ENCODE data around the gene DMAP1. TPM values are rescaled to one million over a fixed set of nuclear protein-coding genes. Genes with fewer than 3 reads are reported as not detected.

DMAP1 gene
- polyA plus RNA-seq, 1 donor (not counting 4 experiments of a cell fraction or from before 2014, with no cell fraction given) = 27.2 TPM

DNA sequence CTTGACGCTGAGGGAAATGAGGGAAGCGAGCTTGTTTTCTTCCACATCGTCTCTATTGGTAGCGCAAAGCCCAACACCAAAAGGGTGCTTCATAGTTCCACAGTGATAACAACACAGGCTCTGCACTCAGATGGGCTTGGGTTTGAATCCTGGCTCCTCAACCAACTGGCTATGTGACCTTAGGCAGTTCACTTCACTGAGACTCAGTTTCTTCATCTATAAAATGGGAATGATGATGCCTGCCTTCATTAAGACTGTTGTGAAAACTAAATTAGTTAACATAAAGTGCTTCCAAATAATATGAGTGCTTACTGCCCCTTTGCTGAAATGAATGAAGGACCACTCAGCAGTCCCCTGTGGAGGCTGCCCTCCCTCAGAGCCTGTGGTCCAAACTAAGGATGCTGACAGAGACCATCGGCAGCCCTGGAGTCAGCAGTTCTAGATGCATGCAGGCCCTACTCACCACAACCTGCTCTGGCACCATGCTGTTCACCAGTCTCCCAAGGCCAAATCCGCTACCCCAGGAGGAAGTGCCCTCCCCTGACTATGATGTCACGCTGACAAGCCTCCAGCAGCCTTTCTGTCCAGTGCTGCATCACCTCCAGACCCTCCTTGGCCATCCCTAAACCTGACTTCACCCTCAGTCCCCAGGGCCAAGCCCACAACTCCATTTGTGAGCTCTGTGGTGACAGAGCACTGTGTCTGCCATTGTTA is 30.7 kb downstream of the DMAP1 start:
- Histone ChIP-seq H3K9ac (ENCODE audit: control insufficient read depth, extremely low read depth, insufficient read depth, low read length) (no peak overlapping the region), H4K20me1 (ENCODE audit: control insufficient read depth, extremely low read depth, insufficient read depth, low read length) (no peaks in the 10 kb centered on the region), H3K9me1 (ENCODE audit: control insufficient read depth, extremely low read depth, insufficient read depth, low read length) (no peaks in the 10 kb centered on the region), H3K4me3 (ENCODE audit: control insufficient read depth in 2 of 3, extremely low read depth in 1 of 3, insufficient read depth in 2 of 3, low read depth in 1 of 3, low read length in 3 of 3) (no peak overlapping the region), H3K4me1 (ENCODE audit: control insufficient read depth, extremely low read depth, insufficient read depth, low read length) (peaks cover 21% of the 10 kb centered on the region), H3K9me3 (ENCODE audit: control insufficient read depth, low read depth, low read length) (no peaks in the 10 kb centered on the region), H3K36me3 (ENCODE audit: control insufficient read depth in 2 of 2, extremely low read depth in 1 of 2, insufficient read depth in 2 of 2, low read length in 2 of 2) (peaks cover 3 to 5% of the 10 kb centered on the region in 2 experiments), H3K79me2 (ENCODE audit: control insufficient read depth, insufficient read depth, low read length) (no peaks in the 10 kb centered on the region), H3K27ac (ENCODE audit: control insufficient read depth, insufficient read depth, low read length) (no peak overlapping the region), H3K4me2 (ENCODE audit: control insufficient read depth, extremely low read depth, insufficient read depth, low read depth, low read length) (no peak overlapping the region), H2AFZ (ENCODE audit: control insufficient read depth, low read length) (no peak overlapping the region), H3K27me3 (ENCODE audit: control insufficient read depth, extremely low read depth, insufficient read depth, low read length) (no peaks in the 10 kb centered on the region)
- TF ChIP-seq, protein P1, sequence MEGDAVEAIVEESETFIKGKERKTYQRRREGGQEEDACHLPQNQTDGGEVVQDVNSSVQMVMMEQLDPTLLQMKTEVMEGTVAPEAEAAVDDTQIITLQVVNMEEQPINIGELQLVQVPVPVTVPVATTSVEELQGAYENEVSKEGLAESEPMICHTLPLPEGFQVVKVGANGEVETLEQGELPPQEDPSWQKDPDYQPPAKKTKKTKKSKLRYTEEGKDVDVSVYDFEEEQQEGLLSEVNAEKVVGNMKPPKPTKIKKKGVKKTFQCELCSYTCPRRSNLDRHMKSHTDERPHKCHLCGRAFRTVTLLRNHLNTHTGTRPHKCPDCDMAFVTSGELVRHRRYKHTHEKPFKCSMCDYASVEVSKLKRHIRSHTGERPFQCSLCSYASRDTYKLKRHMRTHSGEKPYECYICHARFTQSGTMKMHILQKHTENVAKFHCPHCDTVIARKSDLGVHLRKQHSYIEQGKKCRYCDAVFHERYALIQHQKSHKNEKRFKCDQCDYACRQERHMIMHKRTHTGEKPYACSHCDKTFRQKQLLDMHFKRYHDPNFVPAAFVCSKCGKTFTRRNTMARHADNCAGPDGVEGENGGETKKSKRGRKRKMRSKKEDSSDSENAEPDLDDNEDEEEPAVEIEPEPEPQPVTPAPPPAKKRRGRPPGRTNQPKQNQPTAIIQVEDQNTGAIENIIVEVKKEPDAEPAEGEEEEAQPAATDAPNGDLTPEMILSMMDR (optimal IDR thresholded peaks at IDR 0.05 in 1 of 3, IDR thresholded peaks at IDR 0.05 in 1 of 3, conservative IDR thresholded peaks at IDR 0.05 in 1 of 3; ENCODE audit: extremely low read depth in 1 of 3, insufficient read depth in 2 of 3, low read length in 3 of 3) = no peak
- TF ChIP-seq EZH2 (IDR thresholded peaks at IDR 0.05; ENCODE audit: low read length) = no peak
- FAIRE-seq (no peak), DNase-seq (ENCODE audit: low read depth, low spot score) (no peak)
- dilution Hi-C loops (cut with MboI; ENCODE audit: extremely low pct_ligation_motif_present, low sequenced_read_pairs) = no loop called here

DNA sequence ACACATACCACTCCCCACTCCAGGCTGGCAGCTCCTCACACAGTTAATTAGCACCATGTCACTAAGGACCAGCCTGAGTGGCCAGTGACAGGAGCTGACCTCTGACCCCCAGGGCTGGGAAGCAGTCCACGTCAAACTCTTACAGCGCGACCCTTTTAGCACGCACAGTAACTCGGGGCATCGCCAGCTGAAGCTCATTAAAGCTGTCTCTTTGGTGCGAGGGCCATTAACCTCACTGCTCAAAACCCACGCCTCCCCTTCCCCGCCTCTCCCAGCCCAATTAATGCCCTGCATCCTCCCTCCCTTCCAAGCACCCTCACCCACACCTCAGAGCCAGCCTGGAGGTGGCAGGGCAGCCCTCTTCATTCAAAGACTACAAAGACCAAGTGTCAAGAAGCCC is 31.7 kb downstream of the DMAP1 start:
- no peaks in the 10 kb centered on the region for H3K79me2 ChIP-seq (ENCODE audit: control insufficient read depth, insufficient read depth, low read length)
- no peak overlapping the region for H3K4me3 ChIP-seq (ENCODE audit: control insufficient read depth in 2 of 3, extremely low read depth in 1 of 3, insufficient read depth in 2 of 3, low read depth in 1 of 3, low read length in 3 of 3)
- DNase-seq (ENCODE audit: low read depth, low spot score) (no peak), FAIRE-seq (no peak)
- H3K27ac ChIP-seq (ENCODE audit: control insufficient read depth, insufficient read depth, low read length) = no peak overlapping the region
- TF ChIP-seq, protein P1 (optimal IDR thresholded peaks at IDR 0.05 in 1 of 3, IDR thresholded peaks at IDR 0.05 in 1 of 3, conservative IDR thresholded peaks at IDR 0.05 in 1 of 3; ENCODE audit: extremely low read depth in 1 of 3, insufficient read depth in 2 of 3, low read length in 3 of 3) = no peak
- TF ChIP-seq EZH2 (IDR thresholded peaks at IDR 0.05; ENCODE audit: low read length) = no peak
- H3K4me2 ChIP-seq (ENCODE audit: control insufficient read depth, extremely low read depth, insufficient read depth, low read depth, low read length) = no peak overlapping the region
- H3K9me3 ChIP-seq (ENCODE audit: control insufficient read depth, low read depth, low read length) = no peaks in the 10 kb centered on the region
- dilution Hi-C loops (cut with MboI; ENCODE audit: extremely low pct_ligation_motif_present, low sequenced_read_pairs) = no loop called here
- no peaks in the 10 kb centered on the region for H3K9me1 ChIP-seq (ENCODE audit: control insufficient read depth, extremely low read depth, insufficient read depth, low read length)
- no peaks in the 10 kb centered on the region for H3K27me3 ChIP-seq (ENCODE audit: control insufficient read depth, extremely low read depth, insufficient read depth, low read length)
- no peak overlapping the region for H3K9ac ChIP-seq (ENCODE audit: control insufficient read depth, extremely low read depth, insufficient read depth, low read length)
- H4K20me1 ChIP-seq (ENCODE audit: control insufficient read depth, extremely low read depth, insufficient read depth, low read length) = no peaks in the 10 kb centered on the region
- peaks cover 16% of the 10 kb centered on the region for H3K4me1 ChIP-seq (ENCODE audit: control insufficient read depth, extremely low read depth, insufficient read depth, low read length)
- H3K36me3 ChIP-seq (ENCODE audit: control insufficient read depth in 2 of 2, extremely low read depth in 1 of 2, insufficient read depth in 2 of 2, low read length in 2 of 2) = peaks cover 3 to 5% of the 10 kb centered on the region in 2 experiments
- H2AFZ ChIP-seq (ENCODE audit: control insufficient read depth, low read length) = no peak overlapping the region
